GM18499 (cell line): Measurements from ENCODE around the gene ZBTB46.
"Not testable (repeated sequence)": the region's sequence is repeated elsewhere in the genome, so short reads cannot be mapped to it uniquely, and the experiment has no call there.

Source experiments
- ATAC-seq: cut with Tn5 transposase; IDR thresholded peaks from one replicate; pipeline ENCODE4 v1.9.1; 2021; ENCODE audit warnings: moderate number of reproducible peaks; ENCODE audit not compliant: insufficient read depth, unreplicated experiment

ZBTB46 gene

DNA sequence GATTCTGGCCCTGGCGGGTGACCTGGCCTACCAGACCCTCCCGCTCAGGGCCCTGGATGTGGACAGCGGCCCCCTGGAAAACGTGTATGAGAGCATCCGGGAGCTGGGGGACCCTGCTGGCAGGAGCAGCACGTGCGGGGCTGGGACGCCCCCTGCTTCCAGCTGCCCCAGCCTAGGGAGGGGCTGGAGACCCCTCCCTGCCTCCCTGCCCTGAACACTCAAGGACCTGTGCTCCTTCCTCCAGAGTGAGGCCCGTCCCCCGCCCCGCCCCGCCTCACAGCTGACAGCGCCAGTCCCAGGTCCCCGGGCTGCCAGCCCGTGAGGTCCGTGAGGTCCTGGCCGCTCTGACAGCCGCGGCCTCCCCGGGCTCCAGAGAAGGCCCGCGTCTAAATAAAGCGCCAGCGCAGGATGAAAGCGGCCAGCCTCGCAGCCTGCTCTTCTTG is 92.4 kb downstream of the ZBTB46 start:
- no peak for ATAC-seq

DNA sequence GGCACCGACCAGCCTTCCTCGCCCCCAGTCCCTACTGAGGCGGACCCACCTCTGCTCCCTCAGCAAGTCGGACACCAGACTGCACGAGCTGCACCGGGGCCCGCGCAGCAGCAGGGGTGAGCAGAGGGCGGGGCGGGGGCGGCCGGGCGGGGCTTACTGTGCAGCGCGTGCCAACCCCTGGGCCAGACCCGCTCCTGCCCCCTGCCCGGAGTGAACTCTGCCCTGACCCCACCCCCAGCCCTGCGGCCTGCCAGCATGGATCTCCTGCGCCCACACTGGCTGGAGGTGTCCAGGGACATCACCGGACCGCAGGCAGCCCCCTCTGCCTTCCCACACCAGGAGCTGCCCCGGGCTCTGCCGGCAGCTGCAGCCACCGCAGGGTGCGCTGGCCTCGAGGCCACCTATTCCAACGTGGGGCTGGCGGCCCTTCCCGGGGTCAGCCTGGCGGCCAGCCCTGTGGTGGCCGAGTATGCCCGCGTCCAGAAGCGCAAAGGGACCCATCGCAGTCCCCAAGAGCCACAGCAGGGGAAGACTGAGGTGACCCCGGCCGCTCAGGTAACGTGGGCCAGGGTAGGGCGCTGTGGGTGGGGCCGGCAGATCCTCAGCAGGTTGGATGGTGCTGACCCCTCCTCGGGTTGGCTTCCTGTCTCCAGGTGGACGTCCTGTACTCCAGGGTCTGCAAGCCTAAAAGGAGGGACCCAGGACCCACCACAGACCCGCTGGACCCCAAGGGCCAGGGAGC is 92.9 kb downstream of the ZBTB46 start:
- ATAC-seq = no peak

DNA sequence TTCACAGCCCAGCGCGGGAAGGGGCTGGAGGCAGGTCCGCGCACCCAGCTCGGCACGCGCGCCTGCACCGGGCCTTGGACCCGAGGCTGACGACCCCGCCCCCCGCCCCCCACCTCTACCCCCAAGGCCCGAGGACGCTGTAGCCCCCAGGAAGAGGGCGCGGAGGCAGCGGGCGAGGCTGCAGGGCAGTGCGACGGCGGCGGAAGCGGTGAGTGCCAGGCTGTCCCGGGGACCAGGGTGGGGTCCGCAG is 93.4 kb downstream of the ZBTB46 start:
- no peak for ATAC-seq

DNA sequence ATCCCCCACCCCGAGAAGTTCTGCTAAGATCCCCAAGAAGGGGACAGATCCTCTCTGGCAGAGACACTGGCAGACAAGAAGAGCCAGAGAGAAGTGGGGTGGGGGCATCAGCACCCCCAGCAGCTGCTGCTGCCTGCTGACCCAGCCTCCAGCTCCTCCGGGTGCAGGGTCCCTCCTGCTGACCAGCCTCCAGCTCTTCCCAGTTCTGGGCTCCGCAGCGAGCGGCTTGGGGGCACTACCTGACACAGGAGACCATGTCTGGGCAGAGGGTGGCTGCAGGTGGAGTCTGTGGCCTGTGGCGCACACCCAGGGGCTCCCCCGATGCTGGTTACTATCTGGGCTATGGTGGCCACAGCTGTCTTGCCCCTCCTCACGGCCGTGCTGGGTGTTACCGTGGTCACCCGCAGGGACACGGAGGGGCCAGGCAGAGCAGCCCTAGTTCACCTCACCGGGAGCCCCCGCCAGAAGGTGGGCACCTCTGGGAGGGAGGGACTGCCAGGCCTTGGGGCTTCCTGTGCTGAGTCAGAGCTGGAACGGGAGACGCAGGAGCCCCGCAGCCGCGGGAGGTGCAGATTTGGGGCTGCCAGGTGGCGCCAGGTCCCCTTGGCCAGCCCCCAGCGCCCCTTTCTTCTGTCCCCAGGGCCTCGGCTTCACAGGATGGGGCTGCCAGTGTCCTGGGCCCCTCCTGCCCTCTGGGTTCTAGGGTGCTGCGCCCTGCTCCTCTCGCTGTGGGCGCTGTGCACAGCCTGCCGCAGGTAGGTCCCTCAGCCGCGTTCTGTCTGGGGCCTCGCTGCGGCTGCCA is 94.0 kb downstream of the ZBTB46 start:
- ATAC-seq = no peak

DNA sequence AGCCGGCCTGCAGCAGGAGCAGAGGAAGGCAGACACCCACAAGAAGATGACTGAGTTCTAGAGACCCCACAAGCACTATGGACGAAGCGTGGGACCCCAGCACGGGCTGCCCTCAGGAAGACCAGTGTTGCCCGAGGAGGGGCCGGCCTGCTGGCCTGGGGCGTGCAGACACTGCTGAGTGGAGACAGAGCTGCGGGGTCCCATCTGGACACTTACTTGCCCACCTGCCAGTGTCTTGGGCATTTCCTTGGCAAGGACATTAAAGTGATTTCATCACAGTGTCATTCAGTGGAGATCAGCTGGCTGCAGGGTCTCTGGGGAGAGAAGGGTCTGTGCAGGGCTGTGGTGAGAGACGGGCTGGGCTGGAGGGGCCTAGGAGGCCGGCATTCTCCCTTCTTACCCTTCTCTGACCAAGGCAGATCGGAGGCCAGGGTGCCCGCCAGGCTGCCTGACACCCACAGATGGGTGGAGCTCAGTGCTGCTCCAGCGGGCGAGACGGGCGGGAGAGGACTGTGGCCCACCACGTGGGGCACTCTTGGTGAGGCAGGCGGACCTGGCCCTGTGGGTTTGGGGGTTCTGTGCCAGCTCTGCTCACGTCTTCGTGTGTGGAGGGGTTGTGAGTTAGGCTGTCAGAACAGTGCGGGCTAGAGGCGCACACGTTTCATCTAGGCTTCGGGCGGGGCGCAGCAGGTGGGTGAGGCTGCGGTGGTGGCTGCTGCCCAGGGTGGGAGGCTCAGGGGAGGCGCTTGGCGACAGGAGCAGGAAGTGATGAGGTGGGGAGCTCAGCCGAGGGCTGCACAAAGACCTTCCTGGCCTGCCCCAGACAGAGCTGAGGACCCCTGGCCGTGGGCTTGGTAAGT is 95.0 kb downstream of the ZBTB46 start, which contains the start of gene LIME1:
Gene LIME1, plus strand, starts transcription at position 806 of the 860 bp plus-strand sequence. CDS start 886 bp downstream, outside the sequence.
- no peak for ATAC-seq

DNA sequence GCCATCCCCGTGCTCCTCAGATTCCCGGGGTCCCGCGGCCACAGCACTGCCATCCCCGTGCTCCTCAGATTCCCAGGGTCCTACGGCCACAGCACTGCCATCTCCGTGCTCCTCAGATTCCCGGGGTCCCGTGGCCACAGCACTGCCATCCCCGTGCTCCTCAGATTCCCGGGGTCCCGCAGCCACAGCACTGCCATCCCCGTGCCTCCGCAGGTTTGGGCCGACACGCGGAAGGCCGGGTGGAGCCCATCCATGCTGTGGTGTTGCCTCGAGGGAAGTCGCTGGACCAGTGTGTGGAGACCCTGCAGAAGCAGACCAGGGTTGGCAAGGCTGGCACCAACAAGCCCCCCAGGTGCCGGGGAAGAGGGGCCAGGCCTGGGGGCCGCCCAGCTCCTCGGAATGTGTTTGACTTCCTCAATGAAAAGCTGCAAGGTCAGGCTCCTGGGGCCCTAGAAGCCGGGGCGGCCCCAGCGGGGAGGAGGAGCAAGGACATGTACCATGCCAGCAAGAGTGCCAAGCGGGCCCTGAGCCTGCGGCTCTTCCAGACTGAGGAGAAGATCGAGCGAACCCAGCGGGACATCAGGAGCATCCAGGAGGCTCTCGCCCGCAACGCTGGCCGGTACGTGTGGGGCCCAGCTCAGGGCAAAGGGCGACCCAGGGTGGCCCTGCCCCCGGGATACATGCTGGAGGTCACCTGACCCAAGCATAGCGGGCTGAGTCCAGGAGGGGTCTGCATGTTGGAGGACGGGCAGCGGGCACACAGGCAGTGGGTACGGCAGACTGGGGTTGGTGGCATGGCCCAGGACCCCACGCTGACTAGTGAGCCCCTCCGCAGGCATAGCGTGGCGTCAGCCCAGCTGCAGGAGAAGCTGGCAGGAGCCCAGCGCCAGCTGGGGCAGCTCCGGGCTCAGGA is 95.9 kb downstream of the ZBTB46 start:
- ATAC-seq = no peak

DNA sequence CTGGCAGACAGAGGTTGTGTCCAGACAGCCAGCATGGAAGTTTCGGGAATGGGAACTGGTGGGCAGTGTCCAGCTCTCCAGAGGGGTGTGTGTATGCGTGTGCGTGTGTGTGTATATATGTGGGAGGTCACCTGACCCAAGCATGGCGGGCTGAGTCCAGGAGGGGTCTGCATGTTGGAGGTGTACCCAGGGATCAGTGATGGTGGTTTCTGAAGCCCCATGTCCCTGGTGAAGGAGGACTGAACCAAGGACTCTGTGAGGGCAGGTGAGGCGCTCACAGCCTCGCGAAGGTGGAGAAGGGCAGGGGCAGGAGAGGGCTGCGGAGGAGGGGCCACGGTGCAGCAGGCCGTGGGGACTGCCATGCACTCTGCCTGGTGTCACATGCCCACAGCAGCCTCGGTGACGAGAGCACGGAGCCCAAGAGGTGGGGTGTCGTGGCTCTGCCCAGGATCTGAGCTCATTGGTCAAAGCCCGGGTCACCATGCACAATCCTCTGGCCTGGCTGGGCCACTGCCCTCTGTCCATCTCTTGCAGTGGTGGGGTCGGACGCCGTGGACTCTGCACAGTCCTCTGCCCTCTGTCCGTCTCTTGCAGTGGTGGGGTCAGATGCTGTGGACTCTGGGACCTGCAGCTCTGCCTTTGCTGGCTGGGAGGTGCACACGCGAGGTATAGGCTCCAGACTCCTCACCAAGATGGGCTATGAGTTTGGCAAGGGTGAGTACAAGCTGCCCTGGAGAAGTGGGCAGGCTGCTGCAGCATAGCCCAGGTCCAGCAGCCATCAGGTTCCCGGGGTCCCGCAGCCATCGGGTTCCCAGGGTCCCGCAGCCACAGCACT is 96.7 kb downstream of the ZBTB46 start:
- ATAC-seq = no peak

DNA sequence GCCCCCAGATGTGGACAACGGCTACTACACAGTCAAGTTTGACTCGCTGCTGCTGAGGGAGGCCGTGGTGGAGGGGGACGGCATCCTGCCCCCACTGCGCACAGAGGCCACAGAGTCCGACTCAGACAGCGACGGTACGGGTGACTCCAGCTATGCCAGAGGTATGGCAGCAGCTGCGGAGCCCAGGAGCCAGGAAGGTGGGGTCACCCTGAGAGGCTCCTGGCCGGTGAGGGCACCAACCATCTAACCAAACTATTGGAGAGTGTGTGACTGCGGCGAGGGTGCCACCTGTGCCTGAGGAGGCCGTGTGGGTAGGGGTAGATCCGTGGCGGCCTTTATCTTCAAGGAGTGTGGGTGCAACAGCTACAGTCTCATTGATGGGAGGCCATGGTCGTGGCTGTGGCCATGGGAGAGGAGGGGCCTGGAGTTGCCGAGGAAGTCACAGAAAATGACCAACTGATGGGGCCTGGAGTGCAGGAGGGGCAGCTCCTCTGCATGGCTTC is 97.4 kb downstream of the ZBTB46 start:
- ATAC-seq = no peak

DNA sequence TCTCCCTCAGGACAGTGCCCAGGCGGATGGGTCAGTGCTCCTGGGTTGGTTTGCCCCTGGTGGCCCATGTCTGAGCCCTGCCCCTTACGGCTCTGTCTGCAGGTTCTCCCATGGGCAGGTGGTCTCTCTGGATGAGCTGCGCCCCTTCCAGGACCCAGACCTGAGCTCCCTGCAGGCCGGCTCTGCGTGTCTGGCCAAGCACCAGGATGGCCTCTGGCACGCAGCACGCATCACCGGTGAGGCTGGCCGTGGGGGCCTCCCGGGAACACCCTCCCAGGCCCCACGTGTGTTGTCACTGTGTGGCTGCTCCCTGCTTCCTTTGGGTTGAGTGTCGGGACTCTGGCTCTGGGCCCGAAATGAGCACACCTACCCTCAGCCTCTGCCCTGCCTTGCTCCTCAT is 97.9 kb downstream of the ZBTB46 start:
- ATAC-seq = no peak

DNA sequence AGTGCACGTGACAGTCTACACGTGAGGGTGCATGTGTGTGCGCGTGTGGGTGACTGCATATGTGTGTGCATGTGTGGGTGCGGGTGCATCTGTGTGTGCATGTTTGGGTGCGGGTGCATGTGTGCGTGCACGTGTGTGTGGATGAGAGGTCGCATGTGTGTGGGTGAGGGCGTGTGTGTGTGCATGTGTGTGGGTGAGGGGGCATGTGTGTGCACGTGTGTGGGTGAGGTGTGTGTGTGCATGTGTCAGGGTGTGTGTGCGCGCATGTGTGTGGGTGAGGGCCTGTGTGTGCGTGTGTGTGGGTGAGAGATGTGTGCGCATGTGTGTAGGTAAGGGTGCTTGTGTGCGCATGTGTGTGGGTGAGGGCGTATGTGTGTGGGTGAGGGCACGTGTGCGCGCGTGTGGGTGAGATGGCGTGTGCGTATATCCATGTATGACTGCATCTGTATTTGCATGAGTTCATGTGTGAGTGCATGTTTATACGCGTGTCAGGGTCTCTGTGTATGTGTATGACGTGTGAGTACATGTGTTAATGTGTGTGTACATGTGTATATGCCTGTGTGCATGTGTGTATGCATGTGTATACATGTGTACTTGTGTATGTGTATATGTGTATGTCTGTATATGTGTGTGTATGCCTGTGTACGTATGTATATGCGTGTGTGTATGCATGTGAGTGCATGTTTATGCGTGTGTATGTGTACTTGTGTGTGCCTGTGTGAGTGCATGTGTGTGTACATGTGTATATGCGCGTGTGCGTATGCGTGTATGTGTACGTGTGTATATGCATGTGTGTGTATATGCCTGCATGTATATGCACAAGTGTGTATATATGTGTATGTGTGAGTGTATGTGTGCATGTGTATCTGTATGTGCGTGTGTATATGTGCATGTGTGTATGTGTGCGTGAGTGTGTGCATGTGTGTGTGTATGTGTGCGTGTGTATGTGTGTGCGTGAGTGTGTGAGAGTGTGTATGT is 98.7 kb downstream of the ZBTB46 start:
- no peak for ATAC-seq

DNA sequence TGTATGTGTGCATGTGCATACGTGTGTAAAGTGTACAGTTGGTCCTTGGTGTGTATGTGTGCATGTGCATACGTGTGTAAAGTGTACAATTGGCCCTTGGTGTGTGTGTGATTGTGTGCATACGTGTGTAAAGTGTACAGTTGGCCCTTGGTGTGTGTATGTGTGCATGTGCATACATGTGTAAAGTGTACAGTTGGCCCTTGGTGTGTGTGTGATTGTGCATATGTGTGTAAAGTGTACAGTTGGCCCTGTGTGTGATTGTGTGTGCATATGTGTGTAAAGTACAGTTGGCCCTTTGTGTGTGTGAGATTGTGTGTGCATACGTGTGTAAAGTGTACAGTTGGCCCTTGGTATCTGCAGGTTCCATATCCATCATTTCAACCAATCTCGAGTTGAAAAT is 99.7 kb downstream of the ZBTB46 start:
- ATAC-seq = no peak

DNA sequence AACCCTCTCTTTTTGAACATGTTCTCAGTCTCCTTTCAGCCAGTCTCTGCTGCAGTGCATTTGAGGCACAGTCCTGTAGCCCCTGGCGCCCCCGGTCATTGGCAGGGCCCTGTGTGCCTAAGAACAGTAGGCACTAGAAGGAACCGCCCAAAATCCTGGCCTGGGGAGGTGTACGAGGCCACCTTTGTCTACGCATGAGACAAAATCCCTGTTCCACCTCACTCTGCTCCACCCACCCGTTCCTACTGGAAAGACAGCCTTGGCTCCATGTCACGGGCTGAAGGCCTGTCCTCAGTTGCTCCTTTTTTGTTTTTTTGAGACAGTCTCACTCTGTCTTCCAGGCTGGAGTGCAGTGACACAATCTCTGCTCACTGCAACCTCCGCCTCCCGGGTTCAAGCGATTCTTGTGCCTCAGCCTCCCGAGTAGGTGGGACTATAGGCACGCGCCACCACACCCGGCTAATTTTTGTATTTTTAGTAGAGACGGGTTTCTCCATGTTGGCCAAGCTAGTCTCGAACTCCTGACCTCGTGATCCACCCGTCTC is 100.8 kb downstream of the ZBTB46 start:
- ATAC-seq = not testable (repeated sequence)

DNA sequence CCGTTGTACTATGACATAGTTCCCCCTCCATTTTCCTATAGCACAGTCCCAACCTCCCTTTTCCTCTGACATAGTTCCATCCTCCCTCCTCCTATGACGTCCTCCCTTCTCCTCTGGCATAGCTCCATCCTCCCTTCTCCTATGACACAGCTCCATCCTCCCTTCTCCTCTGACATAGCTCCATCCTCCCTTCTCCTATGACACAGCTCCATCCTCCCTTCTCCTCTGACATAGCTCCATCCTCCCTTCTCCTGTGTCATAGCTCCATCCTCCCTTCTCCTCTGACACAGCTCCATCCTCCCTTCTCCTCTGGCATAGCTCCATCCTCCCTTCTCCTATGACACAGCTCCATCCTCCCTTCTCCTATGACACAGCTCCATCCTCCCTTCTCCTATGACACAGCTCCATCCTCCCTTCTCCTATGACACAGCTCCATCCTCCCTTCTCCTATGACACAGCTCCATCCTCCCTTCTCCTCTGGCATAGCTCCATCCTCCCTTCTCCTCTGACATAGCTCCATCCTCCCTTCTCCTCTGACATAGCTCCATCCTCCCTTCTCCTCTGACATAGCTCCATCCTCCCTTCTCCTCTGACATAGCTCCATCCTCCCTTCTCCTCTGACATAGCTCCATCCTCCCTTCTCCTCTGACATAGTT is 108.0 kb downstream of the ZBTB46 start:
- ATAC-seq = not testable (repeated sequence)

DNA sequence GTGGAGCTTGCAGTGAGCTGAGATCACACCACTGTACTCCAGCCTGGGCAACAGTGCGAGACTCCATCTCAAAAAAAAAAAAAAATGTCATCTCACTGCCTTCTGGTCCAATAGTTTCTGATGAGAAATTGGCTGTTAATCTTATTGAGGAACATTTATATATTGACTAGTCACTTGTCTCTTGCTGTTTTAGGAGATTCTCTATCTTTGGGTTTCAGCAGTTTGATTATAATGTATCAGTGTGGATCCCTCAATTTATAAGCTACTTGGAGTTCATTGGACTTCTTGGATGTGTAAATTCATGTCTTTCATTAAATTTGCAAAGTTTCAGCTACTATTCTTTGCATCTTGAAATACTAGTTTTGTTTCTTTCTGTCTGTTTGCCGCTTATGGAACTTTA is 112.1 kb downstream of the ZBTB46 start:
- no peak for ATAC-seq

DNA sequence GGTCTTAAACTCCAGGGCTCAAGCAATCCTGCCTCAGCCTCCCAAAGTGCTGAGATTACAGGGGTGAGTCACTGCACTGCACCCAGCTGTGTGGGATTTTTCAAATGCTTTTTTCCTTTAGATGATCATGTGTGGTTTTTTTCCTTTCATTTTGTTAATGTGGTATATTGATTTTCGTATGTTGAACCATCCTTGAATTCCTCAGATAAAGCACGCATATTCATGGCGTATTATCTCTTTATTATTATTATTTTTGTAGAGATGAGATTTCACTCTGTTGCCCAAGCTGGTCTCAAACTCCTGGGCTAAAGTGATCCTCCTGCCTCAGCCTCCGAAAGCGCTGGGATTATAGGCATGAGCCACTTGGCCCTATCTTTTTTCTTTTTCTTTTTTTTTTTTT is 116.2 kb downstream of the ZBTB46 start:
- ATAC-seq = no peak

DNA sequence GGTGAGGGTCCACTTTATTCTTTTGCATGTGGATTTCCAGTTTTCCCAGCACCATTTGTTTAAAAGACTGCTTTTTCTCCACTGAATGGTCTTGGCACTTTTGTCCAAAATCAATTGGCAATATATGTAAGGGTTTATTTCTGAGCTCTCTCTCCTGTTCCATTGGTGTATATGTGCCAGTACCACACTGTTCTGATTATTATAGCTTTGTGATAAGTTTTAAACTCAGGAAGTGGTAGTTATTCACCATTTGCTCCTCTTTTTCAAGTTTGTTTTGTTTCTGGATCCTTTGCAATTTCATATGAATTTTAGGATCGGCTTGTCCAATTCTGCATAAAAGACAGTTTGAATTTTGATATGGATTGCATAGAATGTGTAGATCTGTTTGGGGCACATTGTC is 118.9 kb downstream of the ZBTB46 start:
- no peak for ATAC-seq

DNA sequence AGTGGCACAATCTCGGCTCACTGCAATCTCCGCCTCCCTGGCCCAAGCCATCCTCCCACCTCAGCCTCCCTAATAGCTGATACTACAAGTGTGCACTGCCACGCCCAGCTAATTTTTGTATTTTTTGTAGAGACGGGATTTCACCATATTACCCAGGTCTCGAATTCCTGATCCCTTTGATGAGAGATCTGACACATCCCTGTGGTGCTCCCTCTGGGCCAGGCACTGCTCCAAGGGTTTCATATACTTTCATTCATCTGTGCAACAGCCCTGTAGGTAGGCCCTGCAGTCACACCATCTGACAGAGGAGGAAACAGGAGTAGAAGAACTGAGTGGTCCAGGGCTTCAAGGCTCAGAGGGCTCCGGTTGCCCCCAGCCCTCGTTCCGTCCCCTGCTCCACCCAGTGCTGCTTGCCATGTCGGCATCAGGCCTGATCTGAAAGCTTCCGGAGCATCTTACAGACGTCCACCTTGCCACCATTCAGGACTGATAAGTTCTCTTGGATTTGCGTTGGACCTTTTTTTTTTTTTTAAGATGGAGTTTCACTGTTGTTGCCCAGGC is 119.9 kb downstream of the ZBTB46 start:
- ATAC-seq = no peak
